Measurements from ENCODE around the gene DEAF1. TPM values are rescaled to one million over a fixed set of nuclear protein-coding genes. Genes with fewer than 3 reads are reported as not detected.

The DEAF1 gene
- total and polyA plus RNA-seq, 10 of the 15 experiments (the other 5 are each of a cell fraction or from before 2014, with no cell fraction given): 0.68 to 51.3 (median 25.9) TPM

DNA sequence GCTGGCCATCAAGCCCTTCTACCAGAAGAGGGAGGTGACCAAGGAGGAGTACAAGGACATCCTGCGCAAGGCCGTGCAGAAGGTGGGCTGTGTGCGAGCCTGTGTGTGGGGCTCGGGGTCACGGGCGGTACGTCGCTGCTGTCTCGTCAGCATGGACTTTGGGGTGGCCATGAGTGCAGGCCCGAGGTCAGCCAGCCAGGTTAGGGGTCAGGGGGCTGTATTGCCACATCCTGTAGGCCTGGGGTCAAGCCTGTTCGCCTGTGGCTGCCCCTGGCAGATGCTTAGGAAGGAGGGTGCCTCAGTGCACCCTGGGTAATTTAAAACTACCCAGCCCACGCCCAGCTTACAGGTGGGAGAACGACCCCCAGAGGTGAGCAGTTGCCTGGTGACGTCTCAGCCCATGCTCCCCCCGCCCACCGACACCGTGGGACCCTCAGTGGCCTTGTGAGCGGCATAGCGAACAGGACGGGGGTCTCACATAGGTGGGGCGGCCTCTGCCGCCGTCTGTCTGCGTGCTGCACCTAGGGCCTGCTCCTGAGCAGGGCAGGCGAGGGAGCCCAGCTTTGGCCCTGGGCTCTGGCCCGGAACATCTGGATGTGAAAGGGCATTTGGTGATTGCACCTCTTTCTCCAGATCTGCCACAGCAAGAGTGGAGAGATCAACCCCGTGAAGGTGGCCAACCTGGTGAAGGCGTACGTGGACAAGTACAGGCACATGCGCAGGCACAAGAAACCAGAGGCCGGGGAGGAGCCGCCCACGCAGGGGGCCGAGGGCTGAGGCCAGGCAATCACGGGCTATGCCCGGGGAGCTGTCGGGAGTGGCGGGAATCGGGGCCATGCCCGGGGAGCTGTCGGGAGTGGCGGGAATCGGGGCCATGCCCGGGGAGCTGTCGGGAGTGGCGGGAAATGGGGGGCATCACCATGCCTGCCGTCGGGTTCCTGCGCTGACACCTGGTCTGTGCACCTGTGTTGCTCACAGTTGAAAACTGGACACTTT lies 83.7 kb downstream of the DEAF1 start:
- no peak for ATAC-seq
- BruUV-seq (replicated peaks): no TSS peak

More for the DNA sequence above, 83.7 kb downstream of the DEAF1 start:
- Histone ChIP-seq H3K27me3 (replicated peaks in 1 of 2; ENCODE audit: control insufficient read depth in 2 of 2, insufficient read depth in 2 of 2, low read length in 1 of 2) (no peaks in the 10 kb centered on the region), H4K20me1 (ENCODE audit: control insufficient read depth, insufficient read depth) (peaks cover 11% of the 10 kb centered on the region), H3K36me3 (ENCODE audit: control insufficient read depth in 2 of 2, insufficient read depth in 2 of 2, low read length in 1 of 2) (peaks cover 16 to 59% of the 10 kb centered on the region in 2 experiments; a peak in 3 of 4 replicates), H3K4me3 (no peak overlapping the region), H3K9ac (ENCODE audit: control insufficient read depth, insufficient read depth, low read length) (no peak overlapping the region), H3K4me2 (ENCODE audit: control insufficient read depth, insufficient read depth) (no peak overlapping the region), H3K79me2 (ENCODE audit: control insufficient read depth, insufficient read depth, low read length) (peaks cover 26% of the 10 kb centered on the region), H3K4me1 (ENCODE audit: control insufficient read depth, insufficient read depth, low read length) (peaks cover 10% of the 10 kb centered on the region), H3K27ac (ENCODE audit: control insufficient read depth, insufficient read depth) (no peak overlapping the region), H3K9me3 (replicated peaks; ENCODE audit: control insufficient read depth, insufficient read depth, low read length) (no peaks in the 10 kb centered on the region), H2AFZ (ENCODE audit: control insufficient read depth, low read depth, low read length) (no peak overlapping the region)
- DNase-seq (ENCODE audit: low read depth, low spot score): no peak
- CTCF ChIA-PET: interaction anchor here (1.1 kb wide), 1 partner anchor 57 kb away, joined by 3 read pairs; no protein-coding TSS in a partner anchor
- intact Hi-C loops (cut with micrococcal nuclease; ENCODE audit: unreplicated experiment): no loop called here
- SMC1A ChIA-PET (ENCODE audit: uncharacterized antibody, unreplicated experiment): no interaction called here
- no peak for FAIRE-seq
- WGBS (ENCODE audit: insufficient coverage, insufficient replicate concordance, low lambda C conversion rate, missing lambda C conversion rate): 96% methylated on average over 46 of the region's 49 CpGs
- TF ChIP-seq, protein P1, sequence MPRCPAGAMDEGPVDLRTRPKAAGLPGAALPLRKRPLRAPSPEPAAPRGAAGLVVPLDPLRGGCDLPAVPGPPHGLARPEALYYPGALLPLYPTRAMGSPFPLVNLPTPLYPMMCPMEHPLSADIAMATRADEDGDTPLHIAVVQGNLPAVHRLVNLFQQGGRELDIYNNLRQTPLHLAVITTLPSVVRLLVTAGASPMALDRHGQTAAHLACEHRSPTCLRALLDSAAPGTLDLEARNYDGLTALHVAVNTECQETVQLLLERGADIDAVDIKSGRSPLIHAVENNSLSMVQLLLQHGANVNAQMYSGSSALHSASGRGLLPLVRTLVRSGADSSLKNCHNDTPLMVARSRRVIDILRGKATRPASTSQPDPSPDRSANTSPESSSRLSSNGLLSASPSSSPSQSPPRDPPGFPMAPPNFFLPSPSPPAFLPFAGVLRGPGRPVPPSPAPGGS (IDR thresholded peaks at IDR 0.05; ENCODE audit: borderline replicate concordance, insufficient read depth, low read depth, low read length, poor library complexity, severe bottlenecking): peak; percentile 13
- TF ChIP-seq, protein P2, sequence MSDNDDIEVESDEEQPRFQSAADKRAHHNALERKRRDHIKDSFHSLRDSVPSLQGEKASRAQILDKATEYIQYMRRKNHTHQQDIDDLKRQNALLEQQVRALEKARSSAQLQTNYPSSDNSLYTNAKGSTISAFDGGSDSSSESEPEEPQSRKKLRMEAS (IDR thresholded peaks at IDR 0.05; ENCODE audit: low read depth, low read length): no peak
- TF ChIP-seq POU2F2 (IDR thresholded peaks at IDR 0.05; ENCODE audit: borderline replicate concordance, low read depth, low read length) (peak; percentile 9; the same call in 1 of the 3 replicates), POLR2A (IDR thresholded peaks at IDR 0.05; ENCODE audit: low read depth, low read length) (peak; percentile 83), ZBED1 (IDR thresholded peaks at IDR 0.05; ENCODE audit: borderline replicate concordance) (peak; percentile 15; the same call in 1 of the 2 replicates), POLR2AphosphoS5 (IDR thresholded peaks at IDR 0.05; ENCODE audit: low read length) (peak; percentile 63), HCFC1 (IDR thresholded peaks at IDR 0.05; ENCODE audit: low read length) (no peak)
- TF ChIP-seq, protein P3, sequence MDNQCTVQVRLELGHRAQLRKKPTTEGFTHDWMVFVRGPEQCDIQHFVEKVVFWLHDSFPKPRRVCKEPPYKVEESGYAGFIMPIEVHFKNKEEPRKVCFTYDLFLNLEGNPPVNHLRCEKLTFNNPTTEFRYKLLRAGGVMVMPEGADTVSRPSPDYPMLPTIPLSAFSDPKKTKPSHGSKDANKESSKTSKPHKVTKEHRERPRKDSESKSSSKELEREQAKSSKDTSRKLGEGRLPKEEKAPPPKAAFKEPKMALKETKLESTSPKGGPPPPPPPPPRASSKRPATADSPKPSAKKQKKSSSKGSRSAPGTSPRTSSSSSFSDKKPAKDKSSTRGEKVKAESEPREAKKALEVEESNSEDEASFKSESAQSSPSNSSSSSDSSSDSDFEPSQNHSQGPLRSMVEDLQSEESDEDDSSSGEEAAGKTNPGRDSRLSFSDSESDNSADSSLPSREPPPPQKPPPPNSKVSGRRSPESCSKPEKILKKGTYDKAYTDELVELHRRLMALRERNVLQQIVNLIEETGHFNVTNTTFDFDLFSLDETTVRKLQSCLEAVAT (IDR thresholded peaks at IDR 0.05): no peak
- TF ChIP-seq, protein P4, sequence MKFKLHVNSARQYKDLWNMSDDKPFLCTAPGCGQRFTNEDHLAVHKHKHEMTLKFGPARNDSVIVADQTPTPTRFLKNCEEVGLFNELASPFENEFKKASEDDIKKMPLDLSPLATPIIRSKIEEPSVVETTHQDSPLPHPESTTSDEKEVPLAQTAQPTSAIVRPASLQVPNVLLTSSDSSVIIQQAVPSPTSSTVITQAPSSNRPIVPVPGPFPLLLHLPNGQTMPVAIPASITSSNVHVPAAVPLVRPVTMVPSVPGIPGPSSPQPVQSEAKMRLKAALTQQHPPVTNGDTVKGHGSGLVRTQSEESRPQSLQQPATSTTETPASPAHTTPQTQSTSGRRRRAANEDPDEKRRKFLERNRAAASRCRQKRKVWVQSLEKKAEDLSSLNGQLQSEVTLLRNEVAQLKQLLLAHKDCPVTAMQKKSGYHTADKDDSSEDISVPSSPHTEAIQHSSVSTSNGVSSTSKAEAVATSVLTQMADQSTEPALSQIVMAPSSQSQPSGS (IDR thresholded peaks at IDR 0.05; ENCODE audit: low read length): peak; percentile 47
- in situ Hi-C loops (cut with MboI): no loop called here
- RAD21 ChIA-PET (ENCODE audit: unreplicated experiment): no interaction called here
- POLR2A ChIA-PET: interaction anchor here (0.5 kb wide), 1 partner anchor 107 kb away, joined by 4 read pairs; no protein-coding TSS in a partner anchor

Data from GM12878 (cell line).